NCI-H1694 treated with DMSO at 0.1 percent for 48 hours (cell line): Measurements from ENCODE around the gene PLEKHG4.

Experiments
- DNase-seq: peaks from one replicate; lab custom pipeline; 2025; lab: John Stamatoyannopoulos, UW

The PLEKHG4 gene

GRCh38 chr16:67326472-67327309 lies 47.4 kb downstream of the PLEKHG4 start, which contains the start of the genes KCTD19 and LRRC36:
TSS of gene KCTD19 (minus strand) at chr16:67326741. CDS start at chr16:67326707, 34 bp downstream.
TSS of gene LRRC36 (plus strand) at chr16:67326815. CDS start at chr16:67326863, 48 bp downstream.
- peak; percentile 39 for DNase-seq

GRCh38 chr16:67327743-67328142 lies 48.4 kb downstream of the PLEKHG4 start:
- DNase-seq = no peak

GRCh38 chr16:67329901-67330300 lies 50.6 kb downstream of the PLEKHG4 start:
- DNase-seq = no peak

GRCh38 chr16:67333315-67333714 lies 54.0 kb downstream of the PLEKHG4 start:
- DNase-seq = no peak

- DNase-seq = no peak
Measured at GRCh38 chr16:67336116-67336515, 56.8 kb downstream of the PLEKHG4 start.

- no peak for DNase-seq
Measured at GRCh38 chr16:67336648-67337047, 57.3 kb downstream of the PLEKHG4 start.
